ENCODE measurements around the gene KRTAP9-6.
"Not testable (repeated sequence)": the region's sequence is repeated elsewhere in the genome, so short reads cannot be mapped to it uniquely, and the experiment has no call there.

The KRTAP9-6 gene

GRCh38 chr17:41265078-41265477 lies at the start of gene KRTAP9-6:
Gene KRTAP9-6, plus strand, starts transcription at chr17:41265378. Its CDS starts 0 bp downstream, at chr17:41265378.
- in situ Hi-C loops (cut with MboI; ENCODE audit: low sequenced_read_pairs): no loop called here

GRCh38 chr17:41215681-41216080 lies 49.5 kb upstream of the KRTAP9-6 start:
- in situ Hi-C loops (cut with MboI; ENCODE audit: low sequenced_read_pairs): no loop called here

GRCh38 chr17:41223821-41224220 lies 41.4 kb upstream of the KRTAP9-6 start:
- in situ Hi-C loops (cut with MboI; ENCODE audit: low sequenced_read_pairs): no loop called here

- in situ Hi-C loops (cut with MboI; ENCODE audit: low sequenced_read_pairs): no loop called here
Measured at GRCh38 chr17:41226051-41226450, 39.1 kb upstream of the KRTAP9-6 start.

- in situ Hi-C loops (cut with MboI; ENCODE audit: low sequenced_read_pairs): not testable (repeated sequence)
Measured at GRCh38 chr17:41226598-41227095, 38.5 kb upstream of the KRTAP9-6 start, which contains the start of gene KRTAP9-2. Gene KRTAP9-2, plus strand, starts transcription at chr17:41226648. Its CDS starts 7 bp downstream, at chr17:41226655.

- in situ Hi-C loops (cut with MboI; ENCODE audit: low sequenced_read_pairs): no loop called here
Measured at GRCh38 chr17:41230094-41230493, 35.1 kb upstream of the KRTAP9-6 start.

- in situ Hi-C loops (cut with MboI; ENCODE audit: low sequenced_read_pairs): no loop called here
Measured at GRCh38 chr17:41231731-41232130, 33.4 kb upstream of the KRTAP9-6 start.

- in situ Hi-C loops (cut with MboI; ENCODE audit: low sequenced_read_pairs): not testable (repeated sequence)
Measured at GRCh38 chr17:41232399-41233105, 32.6 kb upstream of the KRTAP9-6 start, which contains the start of gene KRTAP9-3. Gene KRTAP9-3, plus strand, starts transcription at chr17:41232449. Its CDS starts 53 bp downstream, at chr17:41232502.

- in situ Hi-C loops (cut with MboI; ENCODE audit: low sequenced_read_pairs): not testable (repeated sequence)
Measured at GRCh38 chr17:41237116-41237515, 28.1 kb upstream of the KRTAP9-6 start.

- in situ Hi-C loops (cut with MboI; ENCODE audit: low sequenced_read_pairs): not testable (repeated sequence)
Measured at GRCh38 chr17:41237949-41238437, 27.2 kb upstream of the KRTAP9-6 start, which contains the start of gene KRTAP9-8. Gene KRTAP9-8, plus strand, starts transcription at chr17:41237999. Its CDS starts 53 bp downstream, at chr17:41238052.

GRCh38 chr17:41246995-41247787 lies 18.0 kb upstream of the KRTAP9-6 start:
- in situ Hi-C loops (cut with MboI; ENCODE audit: low sequenced_read_pairs): not testable (repeated sequence)

- in situ Hi-C loops (cut with MboI; ENCODE audit: low sequenced_read_pairs): not testable (repeated sequence)
Measured at GRCh38 chr17:41249637-41250240, 15.4 kb upstream of the KRTAP9-6 start, which contains the start of gene KRTAP9-4. Gene KRTAP9-4, plus strand, starts transcription at chr17:41249687. Its CDS starts 34 bp downstream, at chr17:41249721.

GRCh38 chr17:41251261-41251660 lies 13.9 kb upstream of the KRTAP9-6 start:
- in situ Hi-C loops (cut with MboI; ENCODE audit: low sequenced_read_pairs): no loop called here

- in situ Hi-C loops (cut with MboI; ENCODE audit: low sequenced_read_pairs): no loop called here
Measured at GRCh38 chr17:41254861-41255260, 10.3 kb upstream of the KRTAP9-6 start.

GRCh38 chr17:41255381-41256290 lies 9.5 kb upstream of the KRTAP9-6 start, which contains the start of gene KRTAP9-9:
Gene KRTAP9-9, plus strand, starts transcription at chr17:41255384.
- in situ Hi-C loops (cut with MboI; ENCODE audit: low sequenced_read_pairs): not testable (repeated sequence)

GRCh38 chr17:41256291-41256685 lies 8.9 kb upstream of the KRTAP9-6 start:
- in situ Hi-C loops (cut with MboI; ENCODE audit: low sequenced_read_pairs): no loop called here

GRCh38 chr17:41258406-41258805 lies 6.8 kb upstream of the KRTAP9-6 start:
- in situ Hi-C loops (cut with MboI; ENCODE audit: low sequenced_read_pairs): no loop called here

GRCh38 chr17:41263212-41263611 lies 2.0 kb upstream of the KRTAP9-6 start:
- in situ Hi-C loops (cut with MboI; ENCODE audit: low sequenced_read_pairs): no loop called here

GRCh38 chr17:41264599-41264998 lies 579 bp upstream of the KRTAP9-6 start:
- in situ Hi-C loops (cut with MboI; ENCODE audit: low sequenced_read_pairs): no loop called here

- in situ Hi-C loops (cut with MboI; ENCODE audit: low sequenced_read_pairs): no loop called here
Measured at GRCh38 chr17:41267711-41268110, 2.5 kb downstream of the KRTAP9-6 start.
